HG02943 (cell line): ENCODE data around the gene VPS45.
"Not testable (repeated sequence)": the region's sequence is repeated elsewhere in the genome, so short reads cannot be mapped to it uniquely, and the experiment has no call there.

Experiments used
- ATAC-seq: cut with Tn5 transposase; IDR thresholded peaks from one replicate; pipeline ENCODE4 v1.9.1; 2021; ENCODE audit warnings: mild to moderate bottlenecking, low read depth, moderate library complexity; ENCODE audit not compliant: unreplicated experiment

The VPS45 gene

DNA sequence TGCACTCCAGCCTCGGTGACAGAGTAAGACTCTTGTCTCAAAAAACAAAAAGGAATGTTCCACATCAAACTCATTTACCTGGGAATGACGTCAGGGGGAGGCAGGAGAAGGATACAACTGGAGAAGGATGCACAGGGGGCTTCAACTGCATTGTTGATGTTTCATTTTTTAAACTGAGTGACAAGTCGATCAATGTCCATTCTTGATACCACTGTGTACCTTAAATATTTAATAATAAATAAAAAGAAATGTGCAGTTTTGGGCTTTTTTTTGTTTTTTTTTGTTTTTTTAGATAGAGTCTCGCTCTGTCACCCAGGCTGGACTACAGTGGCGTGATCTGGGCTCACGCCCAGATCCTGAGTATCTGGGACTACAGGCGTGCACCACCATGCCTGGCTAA, 117.9 kb downstream of the VPS45 start:
- ATAC-seq: no peak

DNA sequence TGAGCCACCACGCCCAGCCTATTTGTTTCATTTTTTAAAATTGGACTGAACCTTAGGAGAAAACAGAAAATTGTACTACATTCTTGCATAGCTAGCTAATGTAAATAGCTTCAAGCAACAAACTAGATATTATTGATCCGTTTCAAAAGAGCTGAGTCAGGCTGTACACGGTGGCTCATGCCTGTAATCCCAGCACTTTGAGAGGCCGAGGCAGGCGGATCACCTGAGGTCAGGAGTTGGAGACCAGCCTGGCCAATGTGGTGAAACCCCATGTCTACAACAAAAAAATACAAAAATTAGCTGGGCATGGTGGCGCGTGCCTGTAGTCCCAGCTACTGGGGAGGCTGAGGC, 118.8 kb downstream of the VPS45 start:
- ATAC-seq: not testable (repeated sequence)

- ATAC-seq: no peak
Observed at GRCh38 chr1:150186789-150187559, 119.4 kb downstream of the VPS45 start.

DNA sequence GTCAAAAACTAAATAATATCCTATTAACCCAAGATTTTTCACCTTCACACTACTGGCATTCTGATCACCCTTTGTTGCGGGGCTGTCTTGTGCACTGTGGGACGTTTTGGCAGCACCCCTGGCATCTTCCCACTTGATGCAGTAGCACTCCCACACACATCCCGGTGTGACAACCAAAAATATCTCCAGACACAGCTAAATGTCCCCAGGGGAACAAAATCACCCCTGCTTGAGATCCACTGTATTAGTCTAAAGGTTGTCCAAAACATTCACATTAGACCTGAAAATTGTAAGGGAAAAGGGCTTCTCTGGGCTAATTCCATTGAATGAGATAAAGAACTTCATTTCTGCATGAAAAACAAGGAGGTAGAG, 120.0 kb downstream of the VPS45 start:
- no peak for ATAC-seq

GRCh38 chr1:150192012-150192411, 124.4 kb downstream of the VPS45 start:
- no peak for ATAC-seq

- no peak for ATAC-seq
Observed at GRCh38 chr1:150194381-150195031, 126.9 kb downstream of the VPS45 start.
